ENCODE data around the gene ERC2.
A peak's percentile ranks its signal among the peaks of the same experiment; 100 is the strongest.

The ERC2 gene

GRCh38 chr3:55958605-55959004, 509.7 kb downstream of the ERC2 start:
- ATAC-seq (replicated peaks) (no peak), DNase-seq (no peak)
- Mint-ChIP-seq H3K4me1 (ENCODE audit: low read depth in 2 of 2) (no peaks in the 10 kb centered on the region), H3K9me3 (peaks cover 12 to 20% of the 10 kb centered on the region in 2 donors), H3K27ac (no peak overlapping the region), H3K36me3 (ENCODE audit: insufficient read depth) (no peaks in the 10 kb centered on the region), H3K4me3 (no peak overlapping the region), H3K27me3 (no peaks in the 10 kb centered on the region)

GRCh38 chr3:55955891-55956477, 512.3 kb downstream of the ERC2 start:
- H3K27me3 Mint-ChIP-seq, result no peaks in the 10 kb centered on the region
- H3K27ac Mint-ChIP-seq, result no peak overlapping the region
- H3K4me1 Mint-ChIP-seq (ENCODE audit: low read depth in 2 of 2), result no peaks in the 10 kb centered on the region
- H3K36me3 Mint-ChIP-seq (ENCODE audit: insufficient read depth), result peaks cover 3% of the 10 kb centered on the region
- no peak for DNase-seq
- peaks cover 9 to 10% of the 10 kb centered on the region in 2 donors for H3K9me3 Mint-ChIP-seq
- no peak for ATAC-seq (replicated peaks)
- no peak overlapping the region for H3K4me3 Mint-ChIP-seq

DNA sequence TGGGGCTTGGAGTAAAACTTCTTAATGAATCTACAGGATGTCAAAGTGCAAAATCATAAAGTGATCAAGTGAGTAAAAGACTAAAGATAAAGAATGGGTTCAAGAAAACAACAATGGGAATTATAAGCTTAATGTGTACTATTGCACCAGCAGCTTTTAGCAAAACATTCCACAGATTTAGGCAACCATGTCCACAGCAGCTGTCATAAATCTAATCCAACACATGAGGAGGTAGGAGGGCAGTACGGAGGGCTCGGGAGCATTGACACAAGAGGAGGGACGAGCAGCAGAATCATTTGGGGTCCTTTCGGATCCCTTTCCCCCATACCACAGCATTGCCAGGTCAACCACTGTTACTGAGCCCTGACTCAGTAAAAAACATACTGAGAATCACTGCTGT, 516.9 kb downstream of the ERC2 start:
- Mint-ChIP-seq H3K27me3 (no peaks in the 10 kb centered on the region), H3K4me1 (ENCODE audit: low read depth in 2 of 2) (no peaks in the 10 kb centered on the region), H3K4me3 (no peak overlapping the region), H3K36me3 (ENCODE audit: insufficient read depth) (peaks cover 3% of the 10 kb centered on the region), H3K9me3 (peaks cover 0 to 2% of the 10 kb centered on the region in 2 donors), H3K27ac (no peak overlapping the region)
- no peak for DNase-seq
- ATAC-seq (replicated peaks), result no peak

- H3K9me3 Mint-ChIP-seq, result peaks cover 0 to 4% of the 10 kb centered on the region in 2 donors
- no peak overlapping the region for H3K4me3 Mint-ChIP-seq
Measured at GRCh38 chr3:55947406-55947805, 520.9 kb downstream of the ERC2 start.

DNA sequence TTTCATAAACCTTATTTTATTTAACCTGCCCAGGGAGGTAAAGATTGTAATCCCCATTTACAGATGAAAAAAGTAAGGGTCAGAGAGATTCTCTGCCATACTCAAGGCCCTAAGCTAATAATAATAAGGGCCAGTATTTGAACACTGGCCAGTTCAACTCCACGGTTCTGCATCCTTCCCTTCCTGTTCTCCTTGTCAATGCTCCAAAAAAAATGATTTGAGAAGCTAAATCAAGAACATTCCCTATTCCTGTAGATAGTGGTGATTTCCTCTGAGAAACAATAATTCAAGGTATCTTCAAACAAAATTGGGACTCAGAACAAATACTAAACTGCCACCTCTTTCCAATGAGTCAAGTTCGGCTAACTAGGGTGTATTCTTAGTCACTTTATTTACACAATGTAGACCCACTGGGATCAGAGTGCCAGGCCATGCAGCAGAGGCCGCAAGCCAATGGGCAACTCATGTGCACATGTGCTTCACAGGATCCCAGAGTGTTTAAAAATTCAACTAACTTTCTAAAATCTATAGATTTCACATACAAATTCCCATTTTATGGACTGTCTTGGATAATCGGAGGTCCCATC, 521.6 kb downstream of the ERC2 start:
- H3K4me3 Mint-ChIP-seq, result no peak overlapping the region
- peaks cover 3% of the 10 kb centered on the region for H3K36me3 Mint-ChIP-seq (ENCODE audit: insufficient read depth)
- H3K4me1 Mint-ChIP-seq (ENCODE audit: low read depth in 2 of 2), result no peaks in the 10 kb centered on the region
- DNase-seq, result no peak
- H3K27me3 Mint-ChIP-seq, result no peaks in the 10 kb centered on the region
- no peak for ATAC-seq (replicated peaks)
- H3K27ac Mint-ChIP-seq, result no peak overlapping the region
- H3K9me3 Mint-ChIP-seq, result peaks cover 0 to 4% of the 10 kb centered on the region in 2 donors

More at GRCh38 chr3:55947406-55947805, 520.9 kb downstream of the ERC2 start:
- H3K4me1 Mint-ChIP-seq (ENCODE audit: low read depth in 2 of 2), result no peaks in the 10 kb centered on the region
- no peak for ATAC-seq (replicated peaks)
- no peak for DNase-seq
- H3K27me3 Mint-ChIP-seq, result no peaks in the 10 kb centered on the region
- H3K27ac Mint-ChIP-seq, result no peak overlapping the region
- H3K36me3 Mint-ChIP-seq (ENCODE audit: insufficient read depth), result peaks cover 3% of the 10 kb centered on the region

- Mint-ChIP-seq H3K27me3 (no peaks in the 10 kb centered on the region), H3K4me1 (ENCODE audit: low read depth in 2 of 2) (peaks cover 0 to 1% of the 10 kb centered on the region in 2 donors), H3K9me3 (peaks cover 0 to 2% of the 10 kb centered on the region in 2 donors), H3K4me3 (no peak overlapping the region), H3K27ac (no peak overlapping the region), H3K36me3 (ENCODE audit: insufficient read depth) (no peaks in the 10 kb centered on the region)
- no peak for DNase-seq
- ATAC-seq (replicated peaks), result no peak
Measured at GRCh38 chr3:55942868-55943267, 525.4 kb downstream of the ERC2 start.

- no peaks in the 10 kb centered on the region for H3K27me3 Mint-ChIP-seq
- ATAC-seq (replicated peaks), result no peak
- DNase-seq, result no peak
- H3K4me3 Mint-ChIP-seq, result no peak overlapping the region
- H3K9me3 Mint-ChIP-seq, result peaks cover 0 to 2% of the 10 kb centered on the region in 2 donors
- peaks cover 0 to 1% of the 10 kb centered on the region in 2 donors for H3K4me1 Mint-ChIP-seq (ENCODE audit: low read depth in 2 of 2)
- no peak overlapping the region for H3K27ac Mint-ChIP-seq
- no peaks in the 10 kb centered on the region for H3K36me3 Mint-ChIP-seq (ENCODE audit: insufficient read depth)
Measured at GRCh38 chr3:55939287-55939686, 529.0 kb downstream of the ERC2 start.

GRCh38 chr3:55937301-55937700, 531.0 kb downstream of the ERC2 start:
- H3K27me3 Mint-ChIP-seq, result no peaks in the 10 kb centered on the region
- DNase-seq (no peak), ATAC-seq (replicated peaks) (no peak)
- H3K9me3 Mint-ChIP-seq, result peaks cover 0 to 4% of the 10 kb centered on the region in 2 donors
- no peaks in the 10 kb centered on the region for H3K36me3 Mint-ChIP-seq (ENCODE audit: insufficient read depth)
- no peak overlapping the region for H3K4me3 Mint-ChIP-seq
- H3K4me1 Mint-ChIP-seq (ENCODE audit: low read depth in 2 of 2), result peaks cover 0 to 1% of the 10 kb centered on the region in 2 donors
- H3K27ac Mint-ChIP-seq, result no peak overlapping the region

- no peak for DNase-seq
- H3K27ac Mint-ChIP-seq, result no peak overlapping the region
- peaks cover 0 to 6% of the 10 kb centered on the region in 2 donors for H3K9me3 Mint-ChIP-seq
- H3K4me3 Mint-ChIP-seq, result no peak overlapping the region
- no peaks in the 10 kb centered on the region for H3K36me3 Mint-ChIP-seq (ENCODE audit: insufficient read depth)
- no peak for ATAC-seq (replicated peaks)
- H3K27me3 Mint-ChIP-seq, result no peaks in the 10 kb centered on the region
- H3K4me1 Mint-ChIP-seq (ENCODE audit: low read depth in 2 of 2), result peaks cover 0 to 1% of the 10 kb centered on the region in 2 donors
Measured at GRCh38 chr3:55936549-55937052, 531.7 kb downstream of the ERC2 start.

- Mint-ChIP-seq H3K36me3 (ENCODE audit: insufficient read depth) (no peaks in the 10 kb centered on the region), H3K27ac (no peak overlapping the region), H3K4me1 (ENCODE audit: low read depth in 2 of 2) (peaks cover 0 to under 1% of the 10 kb centered on the region in 2 donors), H3K4me3 (no peak overlapping the region), H3K27me3 (no peaks in the 10 kb centered on the region), H3K9me3 (peaks cover 0 to 7% of the 10 kb centered on the region in 2 donors)
- ATAC-seq (replicated peaks) (no peak), DNase-seq (no peak)
Measured at GRCh38 chr3:55935241-55935640, 533.0 kb downstream of the ERC2 start.

DNA sequence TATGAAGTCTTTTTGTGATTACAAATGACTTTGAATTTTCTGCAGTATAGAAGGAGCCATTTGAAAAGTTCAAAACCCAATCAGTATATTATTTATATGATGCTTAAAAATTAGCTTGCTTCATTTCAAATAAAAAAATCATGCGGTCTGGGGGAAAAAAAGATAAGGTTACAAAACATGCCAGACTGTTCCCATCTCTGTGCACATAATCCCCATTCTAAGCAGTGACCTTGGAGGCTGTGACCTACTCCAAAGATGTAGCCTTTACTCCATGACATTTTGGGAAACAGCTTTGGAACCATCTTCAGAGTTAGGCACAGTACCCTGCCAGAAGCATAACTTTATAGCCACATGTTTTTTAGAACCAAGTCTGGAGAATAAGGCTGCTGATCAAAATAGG, 533.5 kb downstream of the ERC2 start:
- H3K9me3 Mint-ChIP-seq, result peaks cover 0 to 7% of the 10 kb centered on the region in 2 donors
- H3K27me3 Mint-ChIP-seq, result no peaks in the 10 kb centered on the region
- DNase-seq (no peak), ATAC-seq (replicated peaks) (no peak)
- no peaks in the 10 kb centered on the region for H3K4me1 Mint-ChIP-seq (ENCODE audit: low read depth in 2 of 2)
- H3K27ac Mint-ChIP-seq, result peak overlapping the region in 1 of 2 donors; percentile 38
- no peaks in the 10 kb centered on the region for H3K36me3 Mint-ChIP-seq (ENCODE audit: insufficient read depth)
- H3K4me3 Mint-ChIP-seq, result no peak overlapping the region

GRCh38 chr3:55929154-55929869, 539.0 kb downstream of the ERC2 start:
- ATAC-seq (replicated peaks), result no peak
- Mint-ChIP-seq H3K4me3 (no peak overlapping the region), H3K36me3 (ENCODE audit: insufficient read depth) (no peaks in the 10 kb centered on the region), H3K4me1 (ENCODE audit: low read depth in 2 of 2) (no peaks in the 10 kb centered on the region), H3K9me3 (peaks cover 5 to 8% of the 10 kb centered on the region in 2 donors), H3K27me3 (no peaks in the 10 kb centered on the region), H3K27ac (no peak overlapping the region)
- no peak for DNase-seq

- Mint-ChIP-seq H3K27me3 (no peaks in the 10 kb centered on the region), H3K9me3 (peaks cover 3 to 16% of the 10 kb centered on the region in 2 donors), H3K4me1 (ENCODE audit: low read depth in 2 of 2) (no peaks in the 10 kb centered on the region), H3K27ac (no peak overlapping the region), H3K4me3 (no peak overlapping the region), H3K36me3 (ENCODE audit: insufficient read depth) (no peaks in the 10 kb centered on the region)
- DNase-seq (no peak), ATAC-seq (replicated peaks) (no peak)
Measured at GRCh38 chr3:55923626-55924025, 544.6 kb downstream of the ERC2 start.

DNA sequence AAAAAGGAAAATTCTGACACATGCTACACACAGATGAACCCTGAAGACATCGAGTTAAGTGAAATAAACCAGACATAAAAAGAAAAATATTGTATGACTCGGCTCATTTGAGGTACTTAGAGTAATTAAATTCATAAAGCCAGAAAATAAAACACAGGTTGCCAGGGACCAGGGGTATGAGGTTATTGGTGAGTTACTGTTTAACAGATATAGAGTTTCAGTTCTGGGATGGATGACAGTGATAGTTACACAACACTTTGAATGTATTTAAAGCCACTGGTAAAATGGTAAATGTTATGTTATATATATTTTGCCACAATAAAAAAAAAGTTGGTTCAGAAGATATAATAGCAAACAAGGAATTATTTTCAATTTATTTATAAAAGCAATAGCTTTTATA, 545.1 kb downstream of the ERC2 start:
- Mint-ChIP-seq H3K9me3 (peaks cover 3 to 16% of the 10 kb centered on the region in 2 donors), H3K4me3 (no peak overlapping the region), H3K4me1 (ENCODE audit: low read depth in 2 of 2) (no peaks in the 10 kb centered on the region), H3K27ac (peak overlapping the region in 1 of 2 donors; percentile 11), H3K36me3 (ENCODE audit: insufficient read depth) (no peaks in the 10 kb centered on the region), H3K27me3 (no peaks in the 10 kb centered on the region)
- DNase-seq (no peak), ATAC-seq (replicated peaks) (no peak)
